Renal cortex interstitium (tissue), 11 donors: ENCODE measurements around the gene RNF181. TPM values are rescaled to one million over a fixed set of nuclear protein-coding genes. Genes with fewer than 3 reads are reported as not detected.

Experiments
- DNase-seq, 11 donors: peaks; one replicate each; pipeline ENCODE4 v3.0.0-alpha.2; 2013; ENCODE audit warnings: low read depth in 9 of 11, low spot score in 4 of 11; ENCODE audit errors: extremely low read depth in 1 of 11
- polyA plus RNA-seq, 3 donors: library from polyadenylated mRNA; unstranded; fragments of 120-200 nt; gene quantifications; one replicate each; pipeline ENCODE4 v1.2.1, GENCODE V29; 2013; ENCODE audit not compliant: insufficient read length in 3 of 3

RNF181 gene
- polyA plus RNA-seq, 3 donors = 138 to 140 (median 140) TPM

- no peak for DNase-seq
These were observed 39.5 kb downstream of the RNF181 start for GRCh38 chr2:85635011-85635410.

DNA sequence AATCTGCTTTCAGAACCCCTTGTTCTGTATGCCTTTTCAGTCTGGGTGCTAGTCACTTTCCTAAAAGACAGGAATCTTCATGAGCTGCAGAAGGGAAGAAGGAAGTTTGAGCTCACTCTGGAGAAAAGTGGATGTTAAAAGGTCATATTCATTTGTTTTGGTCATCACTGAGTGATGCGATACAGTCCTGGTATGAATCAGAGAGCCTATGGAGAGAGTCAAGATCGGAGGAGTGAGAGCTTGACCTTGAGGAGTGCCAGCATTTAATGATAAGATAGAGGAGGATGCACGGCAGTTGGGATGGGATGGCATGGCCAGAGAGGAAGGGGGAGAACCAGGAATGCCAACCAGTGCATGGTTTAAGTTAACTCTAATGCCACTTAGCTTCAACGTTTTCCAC, 40.1 kb downstream of the RNF181 start:
- DNase-seq = no peak

DNA sequence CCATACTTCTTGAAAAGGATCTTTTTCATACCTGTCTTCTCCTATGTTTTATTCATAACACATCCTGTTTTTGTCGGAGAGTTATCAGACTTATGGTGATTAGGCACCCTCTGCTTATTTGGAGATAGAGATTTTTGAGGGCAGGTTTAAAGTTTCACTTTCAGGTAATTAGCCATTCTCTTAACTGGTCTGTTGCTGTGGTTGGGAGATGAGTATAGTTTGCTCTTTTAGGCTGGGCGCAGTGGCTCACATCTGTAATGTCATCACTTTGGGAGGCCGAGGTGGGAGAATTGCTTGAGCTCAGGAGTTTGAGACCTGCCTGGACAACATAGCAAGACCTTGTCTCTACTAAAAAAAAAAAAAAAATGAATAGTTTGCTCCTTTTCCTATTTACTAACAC, 47.2 kb downstream of the RNF181 start:
- DNase-seq = no peak

DNA sequence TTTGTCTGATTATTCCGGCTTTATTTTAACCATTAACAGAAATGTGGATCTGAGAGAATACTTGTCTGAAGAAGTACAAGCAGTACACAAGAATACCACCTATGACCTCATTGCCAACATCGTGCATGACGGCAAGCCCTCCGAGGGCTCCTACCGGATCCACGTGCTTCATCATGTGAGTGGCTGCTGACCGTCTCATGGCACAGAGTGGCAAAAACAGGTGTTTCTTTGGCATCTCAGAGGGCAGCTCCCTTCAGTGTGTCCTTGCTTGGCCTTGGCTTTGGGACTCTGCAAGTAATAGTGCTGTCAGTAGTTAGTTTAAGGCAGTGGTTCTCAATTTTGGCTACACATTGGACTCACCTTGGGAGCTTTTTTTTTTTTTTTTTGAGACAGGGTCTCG, 49.4 kb downstream of the RNF181 start:
- no peak for DNase-seq

GRCh38 chr2:85646166-85646565, 50.6 kb downstream of the RNF181 start:
- DNase-seq = no peak

Other genes with a start within 250 kb of the RNF181 start
- 10 to 100 TPM; 22.7 to 30.6 (median 26.0) TPM for gene RETSAT, start 241.2 kb upstream of the RNF181 start, polyA plus RNA-seq
- gene ELMOD3, start 241.0 kb upstream of the RNF181 start, polyA plus RNA-seq = 10 to 100 TPM; 22.9 to 37.1 (median 26.4) TPM
- gene CAPG, start 185.4 kb upstream of the RNF181 start, polyA plus RNA-seq = 100 to 1,000 TPM in 1 of 3 donors, 10 to 100 TPM in 2; 90.4 to 107 (median 95.5) TPM
- gene SH2D6, start 177.0 kb upstream of the RNF181 start, polyA plus RNA-seq = 1 to 10 TPM in 2 of 3 donors, under 1 TPM in 1; 0.29 to 1.2 (median 1.1) TPM
- 100 to 1,000 TPM; 339 to 393 (median 381) TPM for gene MAT2A, start 56.6 kb upstream of the RNF181 start, polyA plus RNA-seq
- gene GGCX, start 34.3 kb upstream of the RNF181 start, polyA plus RNA-seq = 10 to 100 TPM; 36.8 to 41.1 (median 37.0) TPM
- 10 to 100 TPM; 88.1 to 94.9 (median 88.3) TPM for gene VAMP8, start 18.2 kb upstream of the RNF181 start, polyA plus RNA-seq
- 10 to 100 TPM; 34.7 to 42.6 (median 38.1) TPM for gene VAMP5, start 11.3 kb upstream of the RNF181 start, polyA plus RNA-seq
- 10 to 100 TPM; 34.4 to 44.8 (median 41.6) TPM for gene TMEM150A, start 7.0 kb downstream of the RNF181 start, polyA plus RNA-seq
- gene C2orf68, start 16.3 kb downstream of the RNF181 start, polyA plus RNA-seq = 10 to 100 TPM; 56.2 to 81.2 (median 61.1) TPM
- gene USP39, start 20.4 kb downstream of the RNF181 start, polyA plus RNA-seq = 10 to 100 TPM; 62.3 to 74.7 (median 68.8) TPM
- under 1 TPM; 0.07 to 0.11 (median 0.08) TPM for gene SFTPB, start 72.5 kb downstream of the RNF181 start, polyA plus RNA-seq
- under 1 TPM; 0.13 to 0.42 (median 0.27) TPM for gene GNLY, start 98.6 kb downstream of the RNF181 start, polyA plus RNA-seq
- gene ATOH8, start 158.2 kb downstream of the RNF181 start, polyA plus RNA-seq = 10 to 100 TPM; 10.3 to 16.0 (median 14.8) TPM